ENCODE measurements around the gene IDS.

DNA sequence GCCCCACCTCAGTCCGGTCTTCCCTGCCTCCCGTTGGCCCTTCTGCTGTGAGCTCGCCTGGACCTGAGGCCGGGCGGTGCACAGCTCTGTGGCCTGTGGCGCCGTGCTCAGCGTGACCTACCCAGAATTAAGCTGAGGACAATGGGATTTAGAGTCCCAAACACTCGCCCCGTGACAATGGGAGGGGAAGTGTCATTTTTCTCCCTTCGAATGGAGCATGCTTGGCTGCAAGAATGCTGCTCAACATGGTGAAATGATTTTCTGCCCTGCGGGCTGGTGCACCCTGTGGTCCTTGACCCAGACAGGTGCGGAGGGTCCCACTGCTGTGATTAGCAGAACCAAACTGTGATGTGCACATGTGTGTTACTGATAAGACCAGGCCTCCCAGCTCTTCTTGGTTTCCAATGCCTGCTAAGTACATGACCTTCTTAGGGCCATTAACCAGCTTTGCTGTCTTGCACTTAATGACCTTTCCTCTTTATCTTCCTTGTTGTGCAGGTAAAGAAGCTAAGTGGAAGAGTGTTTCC is 36.5 kb upstream of the IDS start:
- TF ChIP-seq, protein P1, sequence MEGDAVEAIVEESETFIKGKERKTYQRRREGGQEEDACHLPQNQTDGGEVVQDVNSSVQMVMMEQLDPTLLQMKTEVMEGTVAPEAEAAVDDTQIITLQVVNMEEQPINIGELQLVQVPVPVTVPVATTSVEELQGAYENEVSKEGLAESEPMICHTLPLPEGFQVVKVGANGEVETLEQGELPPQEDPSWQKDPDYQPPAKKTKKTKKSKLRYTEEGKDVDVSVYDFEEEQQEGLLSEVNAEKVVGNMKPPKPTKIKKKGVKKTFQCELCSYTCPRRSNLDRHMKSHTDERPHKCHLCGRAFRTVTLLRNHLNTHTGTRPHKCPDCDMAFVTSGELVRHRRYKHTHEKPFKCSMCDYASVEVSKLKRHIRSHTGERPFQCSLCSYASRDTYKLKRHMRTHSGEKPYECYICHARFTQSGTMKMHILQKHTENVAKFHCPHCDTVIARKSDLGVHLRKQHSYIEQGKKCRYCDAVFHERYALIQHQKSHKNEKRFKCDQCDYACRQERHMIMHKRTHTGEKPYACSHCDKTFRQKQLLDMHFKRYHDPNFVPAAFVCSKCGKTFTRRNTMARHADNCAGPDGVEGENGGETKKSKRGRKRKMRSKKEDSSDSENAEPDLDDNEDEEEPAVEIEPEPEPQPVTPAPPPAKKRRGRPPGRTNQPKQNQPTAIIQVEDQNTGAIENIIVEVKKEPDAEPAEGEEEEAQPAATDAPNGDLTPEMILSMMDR (conservative IDR thresholded peaks at IDR 0.05), result no peak
- no peak for TF ChIP-seq ZFX (IDR thresholded peaks at IDR 0.05)
